OCI-LY3 (cell line): ENCODE measurements around the gene SFXN4.

Experiments used
- H2AFZ ChIP-seq: fragments of 200-600, 300-600 bp; shearing (Covaris generic); 2 replicates; pipeline ENCODE4 v1.6.0; 2014; ENCODE audit warnings: antibody characterized with exemption, low read depth, low read length
- H3K27ac ChIP-seq: fragments of 200-600, 300-600 bp; sonication (generic); 2 replicates; pipeline ENCODE4 v1.5.1; 2014; ENCODE audit warnings: mild to moderate bottlenecking, low read length, moderate library complexity, mixed read lengths
- H3K27me3 ChIP-seq: fragments of 200-600, 300-600 bp; sonication (generic); 2 replicates; pipeline ENCODE4 v1.6.1; 2014; ENCODE audit warnings: low read depth, low read length, mixed read lengths
- H3K36me3 ChIP-seq: fragments of 200-600, 300-600 bp; sonication (generic); replicated peaks from 2 replicates; pipeline ENCODE3; 2014; ENCODE audit warnings: low read depth, low read length, mixed read lengths
- H3K4me1 ChIP-seq: fragments of 300-600, 200-600 bp; sonication (generic); 2 replicates; pipeline ENCODE4 v1.6.1; 2014; ENCODE audit warnings: low read length, mixed read lengths
- H3K4me2 ChIP-seq: fragments of 200-600, 300-600 bp; sonication (generic); 2 replicates; pipeline ENCODE4 v1.6.1; 2014; ENCODE audit warnings: low read length, mixed read lengths
- H3K4me3 ChIP-seq: fragments of 300-600, 200-600 bp; sonication (generic); 2 replicates; pipeline ENCODE4 v1.5.1; 2014; ENCODE audit warnings: antibody characterized with exemption, mild to moderate bottlenecking, low read length, moderate library complexity
- H3K79me2 ChIP-seq: fragments of 300-600, 200-600 bp; shearing (Covaris generic); 2 replicates; pipeline ENCODE4 v1.6.1; 2014; ENCODE audit warnings: mild to moderate bottlenecking, low read length, mixed read lengths
- H3K9ac ChIP-seq: fragments of 300-600, 200-600 bp; shearing (Covaris generic); 2 replicates; pipeline ENCODE4 v1.6.0; 2014; ENCODE audit warnings: mild to moderate bottlenecking, low read length, moderate library complexity
- H3K9me3 ChIP-seq: fragments of 200-600, 300-600 bp; shearing (Covaris generic); 2 replicates; pipeline ENCODE4 v1.6.1; 2014; ENCODE audit warnings: low read length, mixed read lengths; ENCODE audit not compliant: insufficient read depth
- H4K20me1 ChIP-seq: fragments of 200-600, 300-600 bp; sonication (generic); 2 replicates; pipeline ENCODE4 v1.6.1; 2016; ENCODE audit warnings: low read length, mixed read lengths; ENCODE audit not compliant: insufficient read depth
- CTCF ChIP-seq: fragments of 200-600, 300-600 bp; sonication (generic); IDR thresholded peaks from 2 replicates; pipeline ENCODE4 v1.5.1; 2014; ENCODE audit warnings: antibody characterized with exemption, low read length, low read depth
- EZH2phosphoT487 ChIP-seq: fragments of 200-600 bp; shearing (Covaris generic); IDR thresholded peaks from 2 replicates; pipeline ENCODE4 v1.6.1; 2018; ENCODE audit warnings: antibody characterized with exemption, mixed run types, low read depth

The SFXN4 gene

GRCh38 chr10:119191881-119192280 is 26.4 kb upstream of the SFXN4 start:
- Histone ChIP-seq H3K27me3 (no peaks in the 10 kb centered on the region), H3K4me1 (no peaks in the 10 kb centered on the region), H3K4me3 (no peak overlapping the region), H3K9ac (no peak overlapping the region), H3K9me3 (no peaks in the 10 kb centered on the region), H3K79me2 (no peaks in the 10 kb centered on the region), H3K4me2 (no peak overlapping the region), H2AFZ (no peak overlapping the region), H4K20me1 (no peaks in the 10 kb centered on the region), H3K36me3 (no peaks in the 10 kb centered on the region), H3K27ac (no peak overlapping the region)
- TF ChIP-seq EZH2phosphoT487, result no peak
- no peak for TF ChIP-seq CTCF

GRCh38 chr10:119190954-119191785 is 25.7 kb upstream of the SFXN4 start:
- H4K20me1 ChIP-seq, result no peaks in the 10 kb centered on the region
- no peak overlapping the region for H3K27ac ChIP-seq
- no peaks in the 10 kb centered on the region for H3K36me3 ChIP-seq
- no peaks in the 10 kb centered on the region for H3K27me3 ChIP-seq
- no peaks in the 10 kb centered on the region for H3K79me2 ChIP-seq
- no peak overlapping the region for H3K4me3 ChIP-seq
- no peak overlapping the region for H3K9ac ChIP-seq
- H3K4me2 ChIP-seq, result no peak overlapping the region
- no peak for TF ChIP-seq EZH2phosphoT487
- no peak for TF ChIP-seq CTCF
- H3K4me1 ChIP-seq, result no peaks in the 10 kb centered on the region
- H3K9me3 ChIP-seq, result no peaks in the 10 kb centered on the region
- no peak overlapping the region for H2AFZ ChIP-seq

GRCh38 chr10:119190353-119190752 is 24.8 kb upstream of the SFXN4 start:
- Histone ChIP-seq H3K27me3 (no peaks in the 10 kb centered on the region), H3K9me3 (no peaks in the 10 kb centered on the region), H3K79me2 (no peaks in the 10 kb centered on the region), H3K4me2 (no peak overlapping the region), H2AFZ (no peak overlapping the region), H3K4me3 (no peak overlapping the region), H3K9ac (no peak overlapping the region), H3K27ac (no peak overlapping the region), H4K20me1 (no peaks in the 10 kb centered on the region), H3K36me3 (no peaks in the 10 kb centered on the region), H3K4me1 (no peaks in the 10 kb centered on the region)
- TF ChIP-seq CTCF (no peak), EZH2phosphoT487 (no peak)

GRCh38 chr10:119189811-119190282 is 24.3 kb upstream of the SFXN4 start:
- Histone ChIP-seq H3K27ac (no peak overlapping the region), H3K27me3 (no peaks in the 10 kb centered on the region), H3K9me3 (no peaks in the 10 kb centered on the region), H3K36me3 (no peaks in the 10 kb centered on the region), H3K79me2 (no peaks in the 10 kb centered on the region), H3K4me3 (no peak overlapping the region), H3K4me1 (no peaks in the 10 kb centered on the region), H3K9ac (no peak overlapping the region), H2AFZ (no peak overlapping the region), H4K20me1 (no peaks in the 10 kb centered on the region), H3K4me2 (no peak overlapping the region)
- TF ChIP-seq EZH2phosphoT487 (no peak), CTCF (no peak)
